Middle frontal gyrus (tissue), 1 donor: ENCODE measurements around the gene MYEOV.

Experiments used
- DNase-seq: peaks from one replicate; pipeline ENCODE4 v3.0.0-alpha.2; 2015; ENCODE audit warnings: low spot score; ENCODE audit errors: extremely low spot score

The MYEOV gene

GRCh38 chr11:69301081-69301454 lies 7.1 kb downstream of the MYEOV start:
- DNase-seq = no peak

- no peak for DNase-seq
Measured at GRCh38 chr11:69301455-69302401, 7.8 kb downstream of the MYEOV start.

GRCh38 chr11:69302447-69303020 lies 8.6 kb downstream of the MYEOV start:
- no peak for DNase-seq

GRCh38 chr11:69303427-69303826 lies 9.5 kb downstream of the MYEOV start:
- no peak for DNase-seq

- no peak for DNase-seq
Measured at GRCh38 chr11:69304258-69304657, 10.3 kb downstream of the MYEOV start.

- DNase-seq = no peak
Measured at GRCh38 chr11:69304686-69305085, 10.7 kb downstream of the MYEOV start.

GRCh38 chr11:69305885-69306540 lies 12.1 kb downstream of the MYEOV start:
- no peak for DNase-seq

GRCh38 chr11:69306821-69307220 lies 12.9 kb downstream of the MYEOV start:
- DNase-seq = no peak

GRCh38 chr11:69307421-69307820 lies 13.5 kb downstream of the MYEOV start:
- no peak for DNase-seq

- no peak for DNase-seq
Measured at GRCh38 chr11:69307871-69308431, 14.0 kb downstream of the MYEOV start.

GRCh38 chr11:69308491-69308911 lies 14.5 kb downstream of the MYEOV start:
- no peak for DNase-seq

- no peak for DNase-seq
Measured at GRCh38 chr11:69308936-69309615, 15.1 kb downstream of the MYEOV start.

- no peak for DNase-seq
Measured at GRCh38 chr11:69309631-69310280, 15.8 kb downstream of the MYEOV start.

- DNase-seq = no peak
Measured at GRCh38 chr11:69310351-69310750, 16.4 kb downstream of the MYEOV start.

- DNase-seq = no peak
Measured at GRCh38 chr11:69310934-69311766, 17.2 kb downstream of the MYEOV start.

GRCh38 chr11:69311767-69312385 lies 17.9 kb downstream of the MYEOV start:
- DNase-seq = no peak

GRCh38 chr11:69312453-69313404 lies 18.8 kb downstream of the MYEOV start:
- no peak for DNase-seq

- DNase-seq = no peak
Measured at GRCh38 chr11:69313992-69314391, 20.0 kb downstream of the MYEOV start.
